HG03196 (cell line): ENCODE data around the gene SEMA4G.

Experiments used
- ATAC-seq: cut with Tn5 transposase; IDR thresholded peaks from one replicate; pipeline ENCODE4 v1.9.1; 2021; ENCODE audit not compliant: unreplicated experiment

The SEMA4G gene

GRCh38 chr10:100986952-100987684 is 17.8 kb downstream of the SEMA4G start, which contains the start of the genes MRPL43 and TWNK:
Gene MRPL43, minus strand, starts transcription at chr10:100987497. Its CDS starts 54 bp downstream, at chr10:100987443.
Gene TWNK, plus strand, starts transcription at chr10:100987543. Its CDS starts 668 bp downstream, at chr10:100988211.
- ATAC-seq, result peak; percentile 71

- no peak for ATAC-seq
Observed at GRCh38 chr10:100987685-100988049, 18.4 kb downstream of the SEMA4G start.

DNA sequence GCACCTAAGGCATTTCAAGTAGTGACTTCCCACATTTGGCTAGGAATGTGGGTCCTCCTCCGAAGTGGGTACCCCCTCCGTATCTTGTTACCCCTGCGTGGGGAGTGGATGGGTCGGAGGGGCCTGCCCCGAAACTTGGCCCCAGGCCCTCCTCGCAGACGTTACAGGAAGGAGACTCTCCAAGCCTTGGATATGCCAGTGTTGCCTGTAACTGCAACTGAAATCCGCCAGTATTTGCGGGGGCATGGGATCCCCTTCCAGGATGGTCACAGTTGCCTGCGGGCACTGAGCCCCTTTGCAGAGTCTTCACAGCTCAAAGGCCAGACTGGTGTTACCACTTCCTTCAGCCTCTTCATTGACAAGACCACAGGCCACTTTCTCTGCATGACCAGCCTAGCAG is 18.9 kb downstream of the SEMA4G start:
- ATAC-seq, result no peak

GRCh38 chr10:100989088-100989487 is 19.8 kb downstream of the SEMA4G start:
- ATAC-seq, result no peak

DNA sequence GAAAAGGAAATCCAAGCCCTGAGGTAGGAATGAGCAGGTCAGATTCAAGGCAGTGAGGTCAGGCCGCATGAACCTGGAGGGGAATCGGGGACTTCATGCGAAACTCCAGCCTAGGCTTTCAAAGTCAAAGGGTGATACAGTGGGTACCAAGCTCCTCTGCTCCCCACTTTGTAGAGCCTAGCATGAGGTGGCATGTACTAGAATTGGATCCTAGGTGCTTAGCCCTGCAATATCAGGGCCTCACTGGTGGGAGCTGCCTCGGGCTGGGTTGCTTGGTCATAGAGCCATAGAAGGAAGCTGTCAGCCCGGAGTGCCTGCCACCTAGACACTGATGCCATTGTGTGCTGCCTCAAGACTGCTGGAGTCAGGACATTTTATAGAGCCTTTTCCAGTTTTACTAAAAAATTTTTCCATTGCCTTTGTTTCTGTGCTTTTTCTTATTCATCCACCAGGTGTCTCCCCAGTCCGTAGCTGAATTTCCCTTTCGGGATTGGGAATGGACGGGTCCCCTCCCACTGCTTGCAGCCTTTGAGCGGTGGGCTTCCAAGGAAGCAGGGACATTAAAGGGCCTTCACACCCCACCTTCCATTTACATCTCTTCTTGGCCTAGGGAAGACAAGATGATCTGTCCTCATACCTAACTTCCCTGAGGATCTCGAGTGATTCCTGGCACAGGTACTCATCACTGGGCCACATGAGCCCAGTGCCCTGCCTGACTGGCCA is 24.8 kb downstream of the SEMA4G start:
- ATAC-seq, result no peak

- ATAC-seq, result no peak
Observed at GRCh38 chr10:100995181-100995580, 25.9 kb downstream of the SEMA4G start.

- no peak for ATAC-seq
Observed at GRCh38 chr10:100996678-100997359, 27.5 kb downstream of the SEMA4G start.

GRCh38 chr10:100997360-100998182 is 28.3 kb downstream of the SEMA4G start:
- no peak for ATAC-seq

DNA sequence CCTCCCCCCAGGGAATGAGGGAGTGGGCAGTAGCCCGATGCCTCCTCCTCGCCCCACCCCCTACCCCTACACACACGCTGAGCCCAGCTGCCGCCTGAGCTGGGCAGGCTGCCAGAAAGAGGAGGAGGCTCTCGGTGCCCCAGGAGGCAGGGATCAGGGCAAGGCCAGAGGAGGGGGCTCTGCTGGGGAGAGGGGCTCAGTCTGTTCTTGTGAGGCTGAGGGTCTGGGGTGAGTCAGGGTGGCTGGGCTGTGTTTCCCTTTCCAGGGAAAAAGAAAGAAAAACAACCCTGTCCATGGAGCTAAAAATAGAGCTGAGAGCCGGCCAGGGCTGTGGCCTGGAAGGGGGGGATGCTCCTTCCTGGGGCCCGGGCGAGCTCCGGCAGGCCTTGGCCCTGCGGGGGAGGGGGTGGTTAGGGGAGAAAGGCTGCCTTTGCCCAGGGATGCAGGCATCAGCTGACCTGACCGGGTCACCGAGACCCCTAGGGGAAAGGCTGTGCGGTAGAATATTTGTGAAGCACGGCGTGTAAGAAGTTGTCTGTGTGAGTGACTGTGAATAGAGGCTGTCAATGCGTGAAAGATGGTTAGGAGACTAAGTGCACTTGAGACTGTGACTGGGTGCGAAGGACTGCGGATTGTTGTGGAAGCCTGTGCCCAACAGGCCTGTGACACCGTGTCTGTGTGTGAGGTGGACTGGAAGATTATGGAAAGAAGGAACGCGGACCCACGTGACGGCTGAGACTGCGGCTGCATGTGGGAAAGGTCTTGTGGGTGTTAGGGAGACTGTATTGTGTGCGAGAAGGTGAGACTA is 29.1 kb downstream of the SEMA4G start:
- ATAC-seq, result no peak

DNA sequence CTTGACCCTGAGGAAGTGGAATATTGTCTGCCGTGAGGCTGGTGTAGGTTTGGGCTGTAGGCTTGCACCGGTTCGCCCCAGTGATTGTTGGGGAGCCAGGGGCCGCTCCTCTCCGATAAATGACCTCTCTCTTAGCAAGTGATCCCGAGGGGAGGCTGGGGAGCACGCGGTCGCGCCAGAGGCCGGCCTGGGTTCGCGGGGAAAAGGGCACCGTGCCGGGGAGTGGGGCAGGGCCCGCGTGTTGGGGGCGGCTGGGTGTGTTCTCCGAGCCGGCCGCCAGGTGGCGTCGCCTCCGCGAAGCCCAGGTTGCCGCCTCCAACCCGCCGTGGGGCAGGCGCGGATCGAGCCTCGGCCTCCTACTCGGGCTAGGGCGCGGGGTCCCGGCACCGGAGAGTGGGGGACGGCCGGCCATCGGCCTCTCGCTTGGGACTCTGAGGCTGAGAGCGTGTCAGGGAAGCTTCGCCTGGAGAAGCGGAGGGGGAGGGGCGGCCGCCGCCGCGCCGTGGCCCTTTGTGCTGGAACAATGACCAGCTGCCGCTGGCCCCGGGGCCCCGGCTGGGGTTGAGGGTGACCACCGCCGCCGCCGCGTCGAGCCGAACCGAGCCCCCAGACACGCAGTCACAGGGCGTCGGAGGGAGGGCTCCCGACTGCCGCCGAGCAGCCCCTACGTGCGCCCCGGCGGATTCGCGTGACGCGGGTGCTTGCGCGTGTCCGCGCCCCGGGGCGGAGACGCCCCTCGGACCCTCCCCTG is 29.9 kb downstream of the SEMA4G start:
- ATAC-seq, result peak; percentile 43

DNA sequence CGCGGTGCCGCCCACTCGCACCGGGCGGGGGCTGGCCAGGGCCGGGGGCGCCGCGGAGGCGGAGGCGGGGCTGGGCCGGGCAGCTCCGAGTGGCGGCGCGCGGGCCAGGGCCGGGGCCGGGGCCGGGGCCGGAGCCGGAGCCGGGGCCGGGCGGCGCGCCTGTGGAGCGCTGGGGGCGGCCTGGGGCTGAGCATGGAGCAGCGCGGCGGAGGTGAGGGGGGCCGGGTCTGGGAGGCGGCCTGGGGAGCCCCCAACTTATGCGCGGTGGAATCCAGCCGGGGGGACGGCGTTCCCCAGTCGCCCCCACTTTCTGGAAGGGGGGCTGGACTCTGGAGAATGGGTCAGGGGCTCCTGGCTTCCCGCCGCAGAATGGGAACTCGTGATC is 30.4 kb downstream of the SEMA4G start, which contains the start of gene LZTS2:
TSS of gene LZTS2 (plus strand) at position 67 of the 385 bp plus-strand sequence. CDS start 2,731 bp downstream, outside the sequence.
- no peak for ATAC-seq

- ATAC-seq, result no peak
Observed at GRCh38 chr10:101000127-101000914, 31.0 kb downstream of the SEMA4G start.

DNA sequence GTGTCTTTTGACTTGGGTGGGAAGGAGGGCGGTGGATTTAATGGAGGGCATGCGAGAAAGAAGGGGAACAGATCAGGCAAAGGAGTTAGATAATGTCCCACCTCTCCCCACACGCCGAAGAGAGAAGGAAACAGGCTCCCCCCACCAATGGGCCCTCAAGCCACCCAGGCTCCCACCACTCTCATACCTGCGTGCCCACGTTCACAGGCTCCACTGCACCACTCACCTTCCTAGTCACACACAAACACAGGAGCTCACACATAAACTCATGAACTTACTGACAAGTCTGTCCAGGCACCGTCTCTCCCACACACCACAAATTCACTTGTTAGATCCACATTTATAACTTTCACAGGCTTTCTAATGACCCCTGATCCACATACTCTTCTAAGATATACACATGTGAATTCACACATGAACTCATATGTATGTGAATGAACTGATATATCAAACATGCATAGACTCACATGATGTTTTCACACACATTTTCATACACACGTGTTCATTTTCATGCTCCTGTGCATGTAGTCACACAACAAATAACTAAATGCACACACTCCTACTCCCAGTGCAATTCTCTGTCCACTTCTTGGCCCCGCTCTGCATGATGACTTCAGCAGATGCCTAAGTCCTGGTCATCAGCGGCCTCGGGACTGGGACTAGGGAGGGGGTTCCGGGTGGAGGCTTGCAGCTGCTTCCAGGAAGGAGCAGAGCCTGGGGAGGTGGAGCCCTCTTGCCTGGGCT is 31.8 kb downstream of the SEMA4G start:
- ATAC-seq, result no peak

- no peak for ATAC-seq
Observed at GRCh38 chr10:101001659-101002035, 32.3 kb downstream of the SEMA4G start.

DNA sequence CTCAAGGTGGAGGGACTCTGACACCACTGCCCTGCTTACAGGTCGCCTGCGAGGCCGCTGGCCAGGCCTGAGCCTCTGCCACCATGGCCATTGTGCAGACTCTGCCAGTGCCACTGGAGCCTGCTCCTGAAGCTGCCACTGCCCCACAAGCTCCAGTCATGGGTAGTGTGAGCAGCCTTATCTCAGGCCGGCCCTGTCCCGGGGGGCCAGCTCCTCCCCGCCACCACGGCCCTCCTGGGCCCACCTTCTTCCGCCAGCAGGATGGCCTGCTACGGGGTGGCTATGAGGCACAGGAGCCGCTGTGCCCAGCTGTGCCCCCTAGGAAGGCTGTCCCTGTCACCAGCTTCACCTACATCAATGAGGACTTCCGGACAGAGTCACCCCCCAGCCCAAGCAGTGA is 33.2 kb downstream of the SEMA4G start:
- no peak for ATAC-seq

DNA sequence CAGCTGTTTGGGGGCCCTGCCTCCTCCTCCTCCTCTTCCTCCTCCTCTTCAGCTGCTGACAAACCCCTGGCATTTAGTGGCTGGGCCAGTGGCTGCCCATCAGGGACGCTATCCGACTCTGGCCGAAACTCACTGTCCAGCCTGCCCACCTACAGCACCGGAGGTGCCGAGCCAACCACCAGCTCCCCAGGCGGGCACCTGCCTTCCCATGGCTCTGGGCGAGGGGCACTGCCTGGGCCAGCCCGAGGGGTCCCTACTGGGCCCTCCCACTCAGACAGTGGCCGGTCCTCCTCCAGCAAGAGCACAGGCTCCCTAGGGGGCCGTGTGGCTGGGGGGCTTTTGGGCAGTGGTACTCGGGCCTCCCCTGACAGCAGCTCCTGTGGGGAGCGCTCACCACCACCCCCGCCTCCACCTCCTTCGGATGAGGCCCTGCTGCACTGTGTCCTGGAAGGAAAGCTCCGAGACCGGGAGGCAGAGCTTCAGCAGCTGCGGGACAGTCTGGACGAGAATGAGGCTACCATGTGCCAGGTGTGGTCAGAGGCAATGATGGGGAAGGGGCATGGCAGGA is 34.4 kb downstream of the SEMA4G start:
- no peak for ATAC-seq

GRCh38 chr10:101005361-101005760 is 36.1 kb downstream of the SEMA4G start:
- ATAC-seq, result no peak
